ENCODE data around the gene CALCOCO2.
"Not testable (repeated sequence)": the region's sequence is repeated elsewhere in the genome, so short reads cannot be mapped to it uniquely, and the experiment has no call there.

CALCOCO2 gene, protein sequence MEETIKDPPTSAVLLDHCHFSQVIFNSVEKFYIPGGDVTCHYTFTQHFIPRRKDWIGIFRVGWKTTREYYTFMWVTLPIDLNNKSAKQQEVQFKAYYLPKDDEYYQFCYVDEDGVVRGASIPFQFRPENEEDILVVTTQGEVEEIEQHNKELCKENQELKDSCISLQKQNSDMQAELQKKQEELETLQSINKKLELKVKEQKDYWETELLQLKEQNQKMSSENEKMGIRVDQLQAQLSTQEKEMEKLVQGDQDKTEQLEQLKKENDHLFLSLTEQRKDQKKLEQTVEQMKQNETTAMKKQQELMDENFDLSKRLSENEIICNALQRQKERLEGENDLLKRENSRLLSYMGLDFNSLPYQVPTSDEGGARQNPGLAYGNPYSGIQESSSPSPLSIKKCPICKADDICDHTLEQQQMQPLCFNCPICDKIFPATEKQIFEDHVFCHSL

DNA sequence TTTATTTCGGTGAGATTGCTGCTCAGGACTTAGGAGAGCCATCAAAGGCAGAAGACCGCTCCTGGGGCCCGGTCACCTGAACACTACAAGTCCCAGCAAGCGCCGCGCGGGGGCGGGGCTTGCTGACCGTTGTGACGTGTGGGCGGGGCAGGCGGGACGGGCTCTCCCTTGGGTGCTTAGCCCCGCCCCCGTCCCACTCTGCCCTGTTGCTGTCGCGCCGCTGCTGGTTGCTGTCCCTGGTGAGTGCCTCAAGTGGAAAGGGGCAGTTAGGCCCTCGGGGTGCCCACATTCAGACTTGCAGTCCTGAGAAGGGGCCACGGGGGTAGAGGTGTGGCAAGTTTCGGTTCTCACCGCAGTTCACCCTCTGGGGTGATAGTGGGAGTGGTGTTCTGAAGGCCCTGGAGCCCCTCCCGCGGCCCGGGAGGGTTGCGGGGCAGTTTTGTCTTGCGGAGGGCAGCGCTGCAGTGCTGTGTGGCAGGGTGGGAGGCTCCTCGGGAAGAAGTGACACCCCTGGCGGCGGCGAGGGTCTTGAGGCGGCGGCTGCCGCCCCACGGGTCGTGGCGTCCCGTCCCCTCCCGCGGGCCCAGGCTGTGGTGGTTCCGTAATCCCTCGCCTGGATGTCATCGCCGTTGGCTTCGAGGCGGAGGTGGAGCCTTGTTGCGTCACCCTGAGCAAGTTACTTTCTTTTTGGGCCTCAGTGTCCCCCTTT lies at the start of gene CALCOCO2:
TSS of gene CALCOCO2 (plus strand) at position 196 of the 709 bp plus-strand sequence. CDS start 10,673 bp downstream, outside the sequence.
- peak; percentile 92 for DNase-seq (ENCODE audit: low spot score)

DNA sequence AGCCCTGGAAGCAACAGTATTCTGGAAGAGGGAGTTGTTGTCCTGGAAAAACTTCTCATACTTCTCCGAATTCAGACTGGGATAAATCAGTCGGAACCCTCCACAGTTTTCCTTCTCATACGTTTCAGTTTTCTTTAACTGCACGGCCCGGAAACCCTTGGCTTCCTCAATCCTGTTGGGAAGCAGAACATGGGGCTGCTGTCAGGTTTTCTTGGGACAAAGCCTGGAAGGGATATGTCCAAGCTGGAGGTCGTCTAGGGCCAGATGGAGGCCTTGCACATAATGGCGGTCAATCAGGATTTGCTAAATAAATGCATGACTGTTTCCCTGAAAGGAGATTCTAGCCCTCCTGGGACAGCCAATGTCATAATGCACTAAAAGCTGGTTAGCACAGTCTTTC lies 43.0 kb upstream of the CALCOCO2 start:
- no peak for DNase-seq (ENCODE audit: low spot score)

DNA sequence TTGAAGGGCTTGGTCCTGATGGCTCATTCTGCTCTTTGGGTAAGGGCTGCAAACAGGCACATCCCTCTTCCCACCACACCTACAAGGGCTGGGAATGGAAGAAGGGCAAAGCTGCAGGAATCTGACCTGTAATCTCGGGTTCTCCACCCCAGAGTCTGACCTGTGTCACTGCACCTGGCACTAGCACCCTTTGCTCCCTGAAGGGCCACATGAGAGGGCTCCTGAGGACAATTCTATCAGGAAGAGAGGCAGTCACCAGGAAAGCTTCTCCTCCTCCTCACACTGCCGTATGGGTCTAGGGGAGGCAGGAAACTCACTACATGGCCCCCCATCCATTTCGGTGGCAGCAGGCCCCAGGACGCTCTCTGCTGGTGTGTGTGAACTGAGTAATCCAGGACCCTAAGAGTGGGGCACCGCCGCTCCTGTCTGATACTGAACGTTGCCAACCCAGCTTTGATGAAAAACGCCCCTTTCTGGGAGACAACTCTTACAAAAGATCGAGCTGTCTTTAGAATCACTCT lies 40.2 kb upstream of the CALCOCO2 start:
- no peak for DNase-seq (ENCODE audit: low spot score)

DNA sequence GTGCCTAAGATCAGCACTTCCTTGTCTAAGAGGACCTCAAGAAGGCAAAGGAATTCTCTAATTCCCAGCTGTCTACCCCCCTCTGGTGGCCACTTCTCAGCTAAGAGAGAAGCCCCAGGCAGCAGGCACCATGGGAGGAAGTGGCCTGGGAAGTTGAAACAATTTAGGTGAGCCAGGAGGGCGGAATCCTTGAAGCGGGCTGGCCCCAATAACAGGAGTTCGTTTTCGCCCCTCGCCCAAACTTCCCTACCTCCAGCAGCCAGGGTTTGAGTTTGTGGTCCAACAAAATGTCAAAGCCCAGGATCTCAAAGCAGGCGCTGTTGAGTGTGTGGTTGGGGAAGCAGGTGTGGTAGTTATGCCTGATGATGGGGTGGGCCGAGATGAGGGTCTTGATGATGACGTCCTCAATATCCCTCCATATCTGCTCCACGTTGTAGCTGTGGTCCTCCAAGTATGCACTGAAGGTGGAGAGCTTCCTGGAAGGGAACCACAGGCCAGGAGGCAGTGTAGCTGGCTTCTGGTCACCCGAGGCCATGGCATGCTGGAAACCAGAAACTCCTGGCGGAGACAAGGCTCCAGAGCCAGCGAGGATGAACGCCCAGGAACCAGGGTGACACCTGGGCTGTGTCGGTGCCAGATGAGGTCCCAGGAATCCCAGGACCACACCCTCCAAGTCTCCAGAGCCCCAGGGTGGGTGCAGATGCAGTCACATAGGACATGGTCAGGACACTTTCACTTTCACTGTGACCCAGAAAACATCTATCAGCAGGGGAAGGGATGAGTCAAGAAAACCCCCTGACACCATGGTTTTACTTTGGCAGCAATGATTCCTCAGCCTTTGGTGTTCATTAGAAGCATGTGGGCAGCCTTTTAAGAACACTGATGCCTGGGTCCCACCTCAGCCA lies 39.5 kb upstream of the CALCOCO2 start:
- peak; percentile 22 for DNase-seq (ENCODE audit: low spot score)

DNA sequence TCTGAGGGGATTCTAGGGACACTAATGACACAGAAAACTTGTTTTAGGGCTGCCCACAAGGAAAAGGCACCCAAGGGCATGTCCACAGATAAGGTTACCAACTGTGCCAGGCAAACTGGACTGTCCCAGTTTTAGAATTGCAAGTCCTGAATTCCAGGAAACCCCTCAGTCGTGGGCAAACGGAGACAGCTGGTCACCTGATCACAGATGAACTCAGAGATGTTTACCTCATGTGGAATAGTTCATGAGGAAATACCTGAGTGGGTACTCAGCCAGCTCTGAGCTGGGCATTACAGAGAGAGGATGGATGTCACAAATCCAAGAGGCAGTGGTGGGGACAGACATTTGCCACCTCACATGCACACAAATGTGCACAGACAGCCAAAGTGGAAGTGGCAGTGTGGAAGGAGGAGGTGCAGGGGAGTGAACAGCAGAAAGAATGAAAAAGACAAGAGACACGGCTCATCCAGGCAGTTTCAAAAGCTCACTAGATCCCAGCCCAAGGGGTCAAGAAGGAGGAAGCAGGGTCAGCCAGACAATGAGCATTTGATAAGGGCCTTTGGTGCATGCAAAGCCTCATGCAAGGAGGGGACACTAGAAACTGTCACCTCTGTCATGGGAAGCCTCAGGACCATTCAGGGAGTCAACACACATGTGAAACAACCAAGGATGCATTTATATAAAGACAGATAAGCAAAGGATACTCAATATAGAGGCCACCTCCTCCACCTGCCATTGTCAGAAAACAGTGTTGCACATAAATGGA lies 38.6 kb upstream of the CALCOCO2 start:
- no peak for DNase-seq (ENCODE audit: low spot score)

DNA sequence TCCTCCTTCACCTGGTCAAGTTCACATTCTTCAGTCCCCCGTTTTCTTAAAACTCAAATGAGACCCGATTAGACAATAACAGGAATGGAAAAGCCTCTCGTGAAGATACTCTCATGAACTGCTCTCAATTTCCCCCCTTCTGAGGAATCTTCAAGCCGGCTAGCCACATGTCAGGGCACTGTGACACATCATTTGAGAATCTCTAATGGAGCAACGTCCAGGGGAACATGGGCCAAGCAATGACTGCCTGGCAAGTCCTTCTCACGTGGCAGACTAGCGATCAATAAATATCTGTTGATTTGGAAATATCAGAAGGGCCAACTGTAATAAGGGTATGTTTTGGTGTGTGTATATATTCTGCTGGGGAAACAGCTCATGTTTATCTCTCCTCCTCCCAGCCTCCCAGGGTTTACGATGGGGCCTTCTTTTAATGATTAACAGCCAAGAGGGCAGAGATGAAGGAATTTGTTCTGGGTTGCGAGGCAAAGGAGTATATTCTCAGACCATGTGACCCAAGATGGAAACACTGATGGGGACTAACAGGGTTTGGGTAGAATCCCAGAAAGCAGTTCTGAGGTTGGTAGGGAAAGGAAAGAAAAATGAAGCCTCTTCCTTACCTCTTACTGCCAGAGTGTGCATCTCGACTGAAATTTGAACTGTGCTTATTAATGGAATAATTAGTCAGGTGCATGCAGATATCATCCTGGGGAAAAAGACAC lies 35.2 kb upstream of the CALCOCO2 start:
- no peak for DNase-seq (ENCODE audit: low spot score)

DNA sequence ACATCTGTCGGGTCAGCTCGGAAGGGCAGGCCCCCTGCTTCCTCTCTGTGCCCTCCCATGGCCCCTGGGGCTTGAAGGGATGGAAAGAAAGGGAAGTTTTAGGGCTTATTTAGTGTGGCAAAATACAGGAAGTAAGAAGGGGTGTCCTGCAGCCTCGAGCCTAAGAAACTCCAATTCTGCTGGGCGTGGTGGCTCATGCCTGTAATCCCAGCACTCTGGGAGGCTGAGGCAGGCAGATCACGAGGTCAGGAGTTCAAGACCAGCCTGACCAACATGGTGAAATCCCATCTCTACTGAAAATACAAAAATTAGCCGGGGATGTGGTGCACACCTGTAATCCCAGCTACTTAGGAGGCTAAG lies 34.7 kb upstream of the CALCOCO2 start:
- not testable (repeated sequence) for DNase-seq (ENCODE audit: low spot score)

DNA sequence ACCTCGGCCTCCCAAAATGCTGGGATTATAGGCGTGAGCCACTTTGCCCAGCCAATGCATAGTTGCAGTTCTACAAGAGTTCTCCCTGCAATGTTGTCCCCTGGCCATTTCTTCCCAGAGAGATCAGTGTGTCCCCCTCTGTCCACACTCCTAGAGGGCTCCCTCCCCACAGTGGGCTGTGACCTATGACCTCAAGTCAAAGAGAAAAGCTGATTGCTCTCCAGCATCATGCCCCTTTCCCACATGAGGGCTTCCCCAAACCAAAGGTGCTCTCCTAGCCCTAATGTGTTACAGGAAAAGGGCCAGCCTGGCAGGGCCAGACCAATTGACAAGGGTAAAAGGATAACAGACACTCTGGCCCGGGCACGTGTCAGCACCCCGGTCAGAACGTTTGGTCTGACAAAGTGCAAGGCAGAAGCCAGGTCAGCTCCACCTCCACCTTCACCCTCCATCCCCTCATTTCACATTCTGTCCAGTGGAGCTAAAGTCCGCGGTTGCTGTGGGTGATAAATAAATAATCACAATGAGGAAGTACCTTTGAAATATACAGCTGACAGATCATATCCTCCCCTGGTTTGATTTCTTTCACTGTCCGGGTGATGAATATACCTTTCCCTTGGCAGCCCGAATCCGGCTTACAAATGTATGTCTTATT lies 31.6 kb upstream of the CALCOCO2 start:
- DNase-seq (ENCODE audit: low spot score), result no peak

DNA sequence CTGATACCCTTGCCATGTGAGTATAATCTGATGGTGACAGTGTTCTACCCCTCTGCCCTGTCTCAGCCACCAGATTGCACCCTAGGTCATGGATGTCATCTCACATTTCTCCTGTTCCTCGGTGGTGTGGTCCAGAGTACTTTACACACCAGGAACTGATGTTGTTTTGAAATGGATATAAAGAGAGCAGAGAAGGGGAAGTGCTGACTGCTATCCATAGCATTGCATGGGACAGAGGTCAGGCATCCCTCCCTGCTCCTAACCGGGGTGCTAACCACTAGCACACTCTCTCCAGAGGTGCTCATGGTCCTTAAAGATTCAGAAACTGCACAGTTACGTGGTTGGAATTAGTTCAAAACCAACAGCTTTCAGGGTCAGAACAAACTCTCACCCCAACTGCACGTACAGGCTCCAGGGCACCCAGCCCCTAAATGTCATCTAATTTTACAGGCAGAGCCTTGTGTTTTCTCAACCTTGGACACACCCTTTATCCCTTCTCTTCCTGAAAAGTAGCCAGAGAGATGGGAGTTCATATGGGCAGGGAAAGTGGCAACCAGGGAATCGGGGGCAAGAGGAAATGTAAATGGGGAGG lies 30.1 kb upstream of the CALCOCO2 start:
- no peak for DNase-seq (ENCODE audit: low spot score)

DNA sequence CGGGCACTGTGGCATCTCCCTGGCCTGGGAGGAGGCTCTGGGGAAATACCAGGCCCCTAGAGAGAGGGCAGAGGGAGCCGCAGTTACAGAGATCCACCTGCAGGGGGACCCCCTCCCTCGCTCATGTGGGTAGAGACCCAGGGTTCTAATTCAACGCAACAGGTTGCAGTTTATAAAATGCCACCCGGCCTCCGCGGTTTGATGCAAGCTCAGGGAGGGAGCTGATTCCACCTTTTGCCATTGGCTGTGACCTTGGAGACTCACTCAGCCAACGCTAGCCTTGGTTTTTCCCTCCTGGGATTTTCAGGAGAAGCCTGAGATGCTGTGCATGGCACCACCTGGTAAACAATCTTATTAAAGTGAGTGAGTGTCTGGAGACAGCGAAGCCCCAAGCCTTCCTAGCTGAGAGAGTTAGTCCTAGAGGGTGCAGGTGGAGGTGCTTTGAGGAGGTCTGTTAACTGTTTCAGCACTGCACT lies 25.9 kb upstream of the CALCOCO2 start:
- DNase-seq (ENCODE audit: low spot score), result peak; percentile 17

DNA sequence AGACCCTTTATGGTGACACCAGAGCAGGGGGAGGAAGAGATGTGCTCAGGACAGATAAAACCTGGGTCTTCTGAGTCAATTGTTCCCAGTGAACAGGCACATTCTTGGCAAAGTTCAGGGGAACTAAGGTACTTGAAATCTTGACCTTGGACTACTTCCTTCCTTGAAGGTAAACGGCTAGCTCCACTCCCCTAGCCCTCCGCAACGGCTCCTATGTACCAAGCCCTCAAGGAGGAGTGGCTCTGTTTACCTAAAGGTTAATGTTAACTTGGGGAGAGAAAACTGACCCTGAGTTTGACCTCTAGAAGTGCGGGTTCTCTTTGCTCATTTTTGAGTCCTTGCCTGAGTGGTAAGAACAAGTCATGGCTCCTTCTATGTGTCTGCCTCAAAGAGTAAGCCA lies 21.7 kb upstream of the CALCOCO2 start:
- no peak for DNase-seq (ENCODE audit: low spot score)

DNA sequence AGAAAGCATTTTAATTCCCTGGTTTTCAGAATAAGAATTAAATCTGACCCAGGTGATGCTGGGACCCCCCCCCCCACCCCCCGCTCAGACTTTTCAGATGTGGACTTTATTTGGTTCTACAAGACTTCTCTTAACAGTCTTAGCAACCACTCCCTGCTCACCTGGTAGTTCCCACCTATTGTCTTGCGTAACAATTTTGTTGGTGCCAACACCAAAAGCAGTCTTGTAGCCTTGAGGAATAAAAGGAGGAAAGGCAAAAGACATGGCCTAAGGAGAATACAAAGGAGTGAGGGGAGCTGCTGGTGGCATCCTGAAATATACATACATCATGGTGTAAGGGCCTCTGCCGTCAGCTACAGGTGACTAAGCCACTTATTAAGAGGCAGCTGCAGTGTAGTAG lies 18.8 kb upstream of the CALCOCO2 start:
- no peak for DNase-seq (ENCODE audit: low spot score)

DNA sequence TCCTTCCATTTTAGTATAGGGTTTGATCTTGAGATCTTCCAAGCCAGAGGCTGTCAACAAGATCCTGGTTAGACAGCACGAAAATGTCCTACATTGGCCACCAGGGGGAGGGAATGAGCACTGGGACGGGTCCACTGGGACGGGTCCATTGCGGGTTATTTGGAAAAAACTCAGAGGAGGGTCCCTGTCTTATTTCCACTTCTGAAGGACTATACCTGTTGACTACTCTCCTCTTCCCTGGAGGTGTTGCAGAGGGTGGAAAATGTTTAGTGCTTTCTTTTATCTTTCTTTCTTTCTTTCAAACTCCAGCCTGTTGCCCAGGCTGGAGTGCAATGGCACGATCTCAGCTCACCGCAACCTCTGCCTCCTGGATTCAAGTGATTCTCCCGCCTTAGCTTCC lies 16.3 kb upstream of the CALCOCO2 start:
- no peak for DNase-seq (ENCODE audit: low spot score)

DNA sequence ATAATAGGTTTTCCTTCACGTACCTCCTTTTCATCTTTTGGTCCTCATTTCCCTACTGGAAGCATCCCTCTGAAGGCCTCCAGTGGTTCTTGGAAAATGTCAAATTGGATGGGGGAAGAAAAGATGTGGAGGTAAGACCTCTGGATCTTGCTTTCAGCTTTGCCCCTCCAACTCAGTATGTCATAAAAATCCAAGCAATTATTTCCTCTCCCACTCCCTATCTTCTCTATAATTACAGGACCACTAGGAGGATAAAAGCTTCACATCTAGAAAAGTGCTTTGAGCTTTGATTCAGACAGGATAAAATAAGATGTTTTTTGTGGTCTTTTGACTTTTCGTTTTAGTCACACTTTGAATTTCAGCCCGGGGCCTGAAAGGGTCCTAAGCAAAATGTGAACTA lies 15.5 kb upstream of the CALCOCO2 start:
- no peak for DNase-seq (ENCODE audit: low spot score)

DNA sequence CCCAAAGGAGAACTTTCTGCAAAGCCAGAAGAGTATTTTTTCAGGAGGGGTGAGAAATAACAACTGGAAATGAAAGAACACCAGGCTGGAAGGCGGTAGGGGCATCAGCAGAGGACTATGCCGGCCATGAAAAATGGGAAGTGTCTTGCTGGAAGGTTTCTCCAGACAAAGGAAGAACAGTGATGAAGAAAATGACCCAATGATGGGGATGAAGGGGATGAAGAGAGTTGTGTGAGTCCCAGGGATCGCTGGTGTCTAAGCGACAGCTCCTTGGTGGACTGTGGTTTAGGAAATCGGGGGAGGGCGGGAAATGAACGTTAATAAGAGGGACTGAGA lies 14.4 kb upstream of the CALCOCO2 start:
- no peak for DNase-seq (ENCODE audit: low spot score)

DNA sequence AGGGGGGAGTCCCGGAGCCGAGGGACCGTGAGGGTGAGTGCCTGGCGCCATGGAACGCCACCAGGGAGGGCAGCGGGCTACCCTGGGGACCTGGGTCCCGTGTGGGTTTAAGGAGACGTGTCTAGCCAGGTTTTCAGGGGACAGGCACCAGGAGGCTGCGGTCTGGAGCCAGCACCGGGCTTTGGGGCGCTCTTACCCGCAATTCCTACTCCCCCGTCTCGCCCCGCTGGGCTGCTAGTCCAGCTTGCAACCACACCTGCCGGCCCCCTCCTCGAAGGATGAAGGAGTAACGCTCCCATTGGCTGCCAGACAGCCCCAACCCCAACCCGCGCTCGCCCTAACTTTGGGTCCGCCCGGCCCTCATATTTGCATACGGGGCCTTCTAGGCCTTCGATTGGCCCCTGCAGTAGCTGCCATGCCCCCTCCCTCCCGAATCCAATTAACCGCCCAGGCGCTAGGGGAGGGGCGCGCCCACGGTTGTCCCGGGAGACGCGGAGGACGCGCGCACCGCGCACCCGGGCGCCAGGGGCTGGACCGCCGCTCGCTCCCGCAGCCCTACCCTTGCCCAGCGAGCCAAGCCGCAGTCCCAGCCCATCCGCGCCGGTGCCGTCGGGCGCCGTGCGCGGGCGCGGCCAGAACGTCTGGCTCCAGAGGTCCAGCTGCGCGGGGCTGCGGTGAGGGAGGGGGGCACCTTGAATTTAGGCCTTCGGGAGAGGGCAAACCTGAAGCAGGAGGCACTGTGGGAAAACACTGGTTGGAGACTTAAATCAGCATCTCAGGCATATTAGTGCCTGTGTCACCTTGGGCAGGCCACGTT lies 13.9 kb upstream of the CALCOCO2 start, which contains the start of gene TTLL6:
TSS of gene TTLL6 (minus strand) at position 456 of the 817 bp plus-strand sequence. CDS start at position 299, 157 bp downstream.
- DNase-seq (ENCODE audit: low spot score), result peak; percentile 45

DNA sequence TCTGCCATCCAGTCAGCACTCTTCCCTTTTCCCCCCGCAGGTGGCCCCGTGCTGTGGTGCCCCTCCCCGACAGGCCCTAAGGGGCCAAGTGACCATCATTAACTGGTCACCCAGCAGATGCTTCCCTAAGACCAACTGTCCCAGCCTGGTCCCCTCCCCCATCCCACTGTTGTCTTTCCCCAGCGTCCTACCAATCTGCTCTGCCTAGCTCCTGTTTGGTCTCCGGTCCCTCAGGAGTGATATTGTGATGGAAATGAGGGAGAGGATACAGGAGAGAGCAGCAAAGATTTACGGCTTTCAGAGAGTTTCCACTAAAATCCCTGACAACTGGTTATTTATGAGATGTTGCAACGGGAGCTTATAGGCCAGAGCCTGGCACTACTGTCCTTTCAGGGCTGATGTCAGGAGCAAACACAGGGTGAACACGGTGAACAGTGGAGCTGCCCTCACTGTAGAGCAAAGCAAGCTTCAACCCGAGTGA lies 12.4 kb upstream of the CALCOCO2 start:
- DNase-seq (ENCODE audit: low spot score), result no peak

DNA sequence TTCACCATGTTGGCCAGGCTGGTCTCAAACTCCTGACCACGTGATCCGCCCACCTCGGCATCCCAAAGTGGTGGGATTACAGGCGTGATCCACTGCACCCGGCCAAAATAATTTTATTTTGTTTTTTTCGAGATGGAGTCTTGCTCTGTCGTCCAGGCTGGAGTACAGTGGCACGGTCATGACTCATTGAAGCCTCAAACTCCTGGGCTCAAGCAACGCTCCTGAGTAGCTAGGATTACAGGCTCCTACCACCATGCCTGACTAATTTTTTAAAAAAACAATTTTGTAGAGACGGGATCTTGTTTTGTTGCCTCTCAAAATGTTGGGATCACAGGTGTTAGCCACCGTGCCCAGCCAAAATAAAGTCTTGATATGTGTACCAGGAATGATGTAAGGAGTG lies 11.4 kb upstream of the CALCOCO2 start:
- no peak for DNase-seq (ENCODE audit: low spot score)

DNA sequence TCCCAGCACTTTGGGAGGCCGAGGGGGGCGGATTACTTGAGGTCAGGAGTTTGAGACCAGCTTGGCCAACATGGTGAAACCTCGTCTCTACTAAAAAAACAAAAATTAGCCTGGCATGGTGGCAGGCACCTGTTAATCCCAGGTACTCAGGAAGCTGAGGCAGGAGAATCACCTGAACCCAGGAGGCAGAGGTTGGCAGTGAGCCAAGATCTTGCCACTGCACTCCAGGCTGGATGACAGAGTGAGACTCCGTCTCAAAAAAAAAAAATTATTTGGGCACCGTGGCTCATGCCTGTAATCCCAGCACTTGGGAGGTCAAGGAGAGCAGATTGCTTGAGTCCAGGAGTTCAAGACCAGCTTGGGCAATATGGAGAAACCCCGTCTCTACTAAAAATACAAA lies 9.9 kb upstream of the CALCOCO2 start:
- not testable (repeated sequence) for DNase-seq (ENCODE audit: low spot score)

Measured in putamen (tissue), 1 donor.